SK-N-SH treated with all-trans-retinoic acid at 6 μM for 48 hours (cell line): ENCODE measurements around the gene PAPOLA.

ENCODE experiments used
- ATAC-seq: fragments of 200-7000 bp; cut with Tn5 transposase; 3 replicates; pipeline ENCODE4 v1.9.1; 2020; ENCODE audit warnings: mild to moderate bottlenecking, moderate library complexity
- ARNTL ChIP-seq: fragments of 450-650 bp; formaldehyde crosslinking; IDR thresholded peaks from 2 replicates; pipeline ENCODE4 v1.5.0; 2020; ENCODE audit warnings: low read depth, mild to moderate bottlenecking, moderate library complexity, borderline replicate concordance
- BACH2 ChIP-seq: fragments of 250-450 bp; sonication (Bioruptor Pico); IDR thresholded peaks from 2 replicates; pipeline ENCODE4 v1.9.0; 2021; ENCODE audit warnings: mild to moderate bottlenecking, borderline replicate concordance
- CSDC2 ChIP-seq: fragments of 250-450 bp; sonication (Bioruptor Pico); IDR thresholded peaks from 2 replicates; pipeline ENCODE4 v1.5.0; 2020; ENCODE audit warnings: mild to moderate bottlenecking, moderate library complexity
- ESRRG ChIP-seq: fragments of 250-450 bp; sonication (Bioruptor Pico); IDR thresholded peaks from 2 replicates; pipeline ENCODE4 v1.6.1; 2021; ENCODE audit warnings: mild to moderate bottlenecking
- GLIS3 ChIP-seq: fragments of 250-450 bp; sonication (Bioruptor Pico); IDR thresholded peaks from 2 replicates; pipeline ENCODE4 v1.5.0; 2020; ENCODE audit warnings: mild to moderate bottlenecking, moderate library complexity
- ISL1 ChIP-seq: fragments of 250-450 bp; sonication (Bioruptor Pico); IDR thresholded peaks from 2 replicates; pipeline ENCODE4 v2.1.2; 2022; ENCODE audit warnings: mild to moderate bottlenecking, moderate library complexity
- OSR1 ChIP-seq: fragments of 250-450 bp; sonication (Bioruptor Pico); IDR thresholded peaks from 2 replicates; pipeline ENCODE4 v1.8.0; 2022; ENCODE audit warnings: moderate library complexity, mild to moderate bottlenecking, inconsistent platforms
- PPARA ChIP-seq: fragments of 250-450 bp; sonication (Bioruptor Pico); IDR thresholded peaks from 2 replicates; pipeline ENCODE4 v1.5.0; 2020; ENCODE audit warnings: mild to moderate bottlenecking, borderline replicate concordance
- SNAI2 ChIP-seq: fragments of 250-450 bp; sonication (Bioruptor Pico); IDR thresholded peaks from 2 replicates; pipeline ENCODE4 v1.5.0; 2020; ENCODE audit warnings: mild to moderate bottlenecking, moderate library complexity
- TCF4 ChIP-seq: fragments of 250-450 bp; sonication (Bioruptor Pico); IDR thresholded peaks from 2 replicates; pipeline ENCODE4 v1.8.0; 2021; ENCODE audit warnings: mild to moderate bottlenecking, moderate library complexity, borderline replicate concordance
- TOX ChIP-seq: fragments of 250-450 bp; sonication (Bioruptor Pico); IDR thresholded peaks from 2 replicates; pipeline ENCODE4 v1.8.0; 2021; ENCODE audit warnings: mild to moderate bottlenecking, moderate library complexity, borderline replicate concordance
- ZC3H10 ChIP-seq: fragments of 250-450 bp; sonication (Bioruptor Pico); IDR thresholded peaks from 2 replicates; pipeline ENCODE4 v1.5.1; 2021; ENCODE audit warnings: mild to moderate bottlenecking, moderate library complexity
- ZFP3 ChIP-seq: fragments of 250-450 bp; sonication (Bioruptor Pico); IDR thresholded peaks from 2 replicates; pipeline ENCODE4 v1.5.0; 2020; ENCODE audit warnings: mild to moderate bottlenecking, moderate library complexity
- ZFP30 ChIP-seq: fragments of 450-650 bp; formaldehyde crosslinking; IDR thresholded peaks from 2 replicates; pipeline ENCODE4 v1.5.0; 2022; ENCODE audit warnings: mild to moderate bottlenecking, moderate library complexity
- ZNF70 ChIP-seq: fragments of 450-650 bp; formaldehyde crosslinking; IDR thresholded peaks from 2 replicates; pipeline ENCODE4 v1.5.0; 2020; ENCODE audit warnings: mild to moderate bottlenecking, moderate library complexity
- ZNF8 ChIP-seq: fragments of 450-650 bp; formaldehyde crosslinking; IDR thresholded peaks from 2 replicates; pipeline ENCODE4 v1.5.0; 2020; ENCODE audit warnings: mild to moderate bottlenecking, moderate library complexity
- TF ChIP-seq, protein P1 (sequence below): fragments of 250-450 bp; sonication (Bioruptor Pico); IDR thresholded peaks from 2 replicates; pipeline ENCODE4 v1.8.0; 2020; ENCODE audit warnings: mild to moderate bottlenecking, moderate library complexity, borderline replicate concordance
- TF ChIP-seq, protein P2 (sequence below): fragments of 250-450 bp; sonication (Bioruptor Pico); IDR thresholded peaks from 2 replicates; pipeline ENCODE4 v1.5.0; 2020; ENCODE audit warnings: mild to moderate bottlenecking, moderate library complexity
- TF ChIP-seq, protein P3 (sequence below): fragments of 250-450 bp; sonication (Bioruptor Pico); IDR thresholded peaks from 2 replicates; pipeline ENCODE4 v1.5.1; 2021; ENCODE audit warnings: mild to moderate bottlenecking, moderate library complexity
- TF ChIP-seq, protein P4 (sequence below): fragments of 250-450 bp; sonication (Bioruptor Pico); IDR thresholded peaks from 2 replicates; pipeline ENCODE4 v1.8.0; 2021; ENCODE audit warnings: low read depth, mild to moderate bottlenecking, moderate library complexity, borderline replicate concordance
- TF ChIP-seq, protein P5 (sequence below): fragments of 250-450 bp; sonication (Bioruptor Pico); IDR thresholded peaks from 2 replicates; pipeline ENCODE4 v1.5.1; 2020; ENCODE audit warnings: low read depth, mild to moderate bottlenecking, moderate library complexity

PAPOLA gene

DNA sequence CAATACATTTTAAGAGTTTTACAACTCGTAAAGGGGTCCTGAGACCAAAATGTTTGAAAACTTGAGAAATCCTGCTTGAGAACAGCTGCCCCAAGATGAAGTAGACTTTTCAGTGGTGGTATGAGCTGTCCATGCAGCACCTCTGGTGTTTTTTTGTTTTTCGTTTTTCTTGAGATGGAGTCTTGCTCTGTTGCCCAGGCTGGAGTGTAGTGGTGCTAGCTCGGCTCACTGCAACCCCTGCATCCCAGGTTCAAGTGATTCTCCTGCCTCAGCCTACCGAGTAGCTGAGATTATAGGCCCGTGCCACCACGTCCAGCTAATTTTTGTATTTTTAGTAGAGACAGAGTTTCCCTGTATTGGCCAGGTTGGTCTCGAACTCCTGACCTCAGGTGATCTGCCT, 5.5 kb downstream of the PAPOLA start:
- no peak for TF ChIP-seq ZNF70 (CRISPR knock-in tag)
- TF ChIP-seq, protein P1, sequence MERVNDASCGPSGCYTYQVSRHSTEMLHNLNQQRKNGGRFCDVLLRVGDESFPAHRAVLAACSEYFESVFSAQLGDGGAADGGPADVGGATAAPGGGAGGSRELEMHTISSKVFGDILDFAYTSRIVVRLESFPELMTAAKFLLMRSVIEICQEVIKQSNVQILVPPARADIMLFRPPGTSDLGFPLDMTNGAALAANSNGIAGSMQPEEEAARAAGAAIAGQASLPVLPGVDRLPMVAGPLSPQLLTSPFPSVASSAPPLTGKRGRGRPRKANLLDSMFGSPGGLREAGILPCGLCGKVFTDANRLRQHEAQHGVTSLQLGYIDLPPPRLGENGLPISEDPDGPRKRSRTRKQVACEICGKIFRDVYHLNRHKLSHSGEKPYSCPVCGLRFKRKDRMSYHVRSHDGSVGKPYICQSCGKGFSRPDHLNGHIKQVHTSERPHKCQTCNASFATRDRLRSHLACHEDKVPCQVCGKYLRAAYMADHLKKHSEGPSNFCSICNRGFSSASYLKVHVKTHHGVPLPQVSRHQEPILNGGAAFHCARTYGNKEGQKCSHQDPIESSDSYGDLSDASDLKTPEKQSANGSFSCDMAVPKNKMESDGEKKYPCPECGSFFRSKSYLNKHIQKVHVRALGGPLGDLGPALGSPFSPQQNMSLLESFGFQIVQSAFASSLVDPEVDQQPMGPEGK (CRISPR knock-in tag): no peak
- no peak for TF ChIP-seq BACH2 (CRISPR knock-in tag)
- TF ChIP-seq OSR1 (CRISPR knock-in tag): no peak
- no peak for TF ChIP-seq ISL1 (CRISPR knock-in tag)
- no peak for TF ChIP-seq ESRRG (CRISPR knock-in tag)
- no peak for TF ChIP-seq TCF4
- TF ChIP-seq, protein P2, sequence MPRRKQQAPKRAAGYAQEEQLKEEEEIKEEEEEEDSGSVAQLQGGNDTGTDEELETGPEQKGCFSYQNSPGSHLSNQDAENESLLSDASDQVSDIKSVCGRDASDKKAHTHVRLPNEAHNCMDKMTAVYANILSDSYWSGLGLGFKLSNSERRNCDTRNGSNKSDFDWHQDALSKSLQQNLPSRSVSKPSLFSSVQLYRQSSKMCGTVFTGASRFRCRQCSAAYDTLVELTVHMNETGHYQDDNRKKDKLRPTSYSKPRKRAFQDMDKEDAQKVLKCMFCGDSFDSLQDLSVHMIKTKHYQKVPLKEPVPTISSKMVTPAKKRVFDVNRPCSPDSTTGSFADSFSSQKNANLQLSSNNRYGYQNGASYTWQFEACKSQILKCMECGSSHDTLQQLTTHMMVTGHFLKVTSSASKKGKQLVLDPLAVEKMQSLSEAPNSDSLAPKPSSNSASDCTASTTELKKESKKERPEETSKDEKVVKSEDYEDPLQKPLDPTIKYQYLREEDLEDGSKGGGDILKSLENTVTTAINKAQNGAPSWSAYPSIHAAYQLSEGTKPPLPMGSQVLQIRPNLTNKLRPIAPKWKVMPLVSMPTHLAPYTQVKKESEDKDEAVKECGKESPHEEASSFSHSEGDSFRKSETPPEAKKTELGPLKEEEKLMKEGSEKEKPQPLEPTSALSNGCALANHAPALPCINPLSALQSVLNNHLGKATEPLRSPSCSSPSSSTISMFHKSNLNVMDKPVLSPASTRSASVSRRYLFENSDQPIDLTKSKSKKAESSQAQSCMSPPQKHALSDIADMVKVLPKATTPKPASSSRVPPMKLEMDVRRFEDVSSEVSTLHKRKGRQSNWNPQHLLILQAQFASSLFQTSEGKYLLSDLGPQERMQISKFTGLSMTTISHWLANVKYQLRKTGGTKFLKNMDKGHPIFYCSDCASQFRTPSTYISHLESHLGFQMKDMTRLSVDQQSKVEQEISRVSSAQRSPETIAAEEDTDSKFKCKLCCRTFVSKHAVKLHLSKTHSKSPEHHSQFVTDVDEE (CRISPR knock-in tag): no peak
- no peak for TF ChIP-seq ZC3H10
- no peak for TF ChIP-seq ZFP3 (CRISPR knock-in tag)
- ATAC-seq: no peak

DNA sequence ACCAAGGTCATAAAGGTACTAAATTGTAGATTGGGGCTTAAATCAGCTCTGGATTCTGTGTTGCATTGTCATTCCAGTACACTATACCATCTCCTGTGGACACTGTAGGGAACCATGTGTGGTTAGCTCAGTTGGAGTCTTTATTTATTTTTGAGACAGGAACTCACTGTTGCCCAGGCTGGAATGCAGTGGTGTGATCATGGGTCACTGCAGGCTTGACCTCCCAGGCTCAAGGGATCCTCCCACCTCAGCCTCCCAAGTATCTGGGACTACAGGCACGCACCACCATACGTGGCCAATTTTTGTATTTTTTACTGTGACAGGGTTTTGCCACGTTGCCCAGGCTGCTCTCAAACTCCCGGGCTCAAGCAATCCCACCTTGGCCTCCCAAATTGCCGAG, 6.7 kb downstream of the PAPOLA start:
- no peak for TF ChIP-seq PPARA
- no peak for TF ChIP-seq ZNF70 (CRISPR knock-in tag)
- no peak for TF ChIP-seq BACH2 (CRISPR knock-in tag)
- ATAC-seq: no peak

DNA sequence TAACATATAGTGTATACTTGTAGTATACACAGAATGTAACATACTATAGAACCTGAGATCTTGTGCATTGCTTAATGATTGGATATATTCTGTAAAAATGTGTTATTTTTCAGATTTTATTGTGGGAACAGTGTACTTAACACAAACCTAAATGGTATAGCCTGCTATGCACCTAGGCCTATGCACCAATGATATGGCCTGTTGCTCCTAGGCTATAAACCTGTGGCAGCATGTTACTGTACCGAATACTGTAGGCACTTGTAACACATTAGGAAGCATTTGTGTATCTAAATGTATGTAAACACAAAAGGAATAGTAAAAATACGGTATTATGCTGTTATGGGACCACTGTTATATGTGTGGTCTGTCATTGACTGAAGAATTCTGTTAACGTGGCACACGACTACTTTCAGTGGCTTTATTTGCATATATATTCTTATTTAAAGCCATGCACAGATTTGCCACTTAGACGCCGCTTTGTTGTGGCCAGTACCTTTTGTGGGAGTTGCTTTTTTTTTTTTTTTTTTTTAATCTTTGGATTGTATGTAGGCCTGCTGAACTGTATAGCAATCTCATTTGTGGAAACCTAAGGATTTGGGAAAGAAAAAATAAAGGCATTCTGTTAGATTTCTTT, 7.4 kb downstream of the PAPOLA start:
- ATAC-seq: no peak
- TF ChIP-seq GLIS3 (CRISPR knock-in tag): no peak
- no peak for TF ChIP-seq BACH2 (CRISPR knock-in tag)
- TF ChIP-seq TOX (CRISPR knock-in tag): no peak

DNA sequence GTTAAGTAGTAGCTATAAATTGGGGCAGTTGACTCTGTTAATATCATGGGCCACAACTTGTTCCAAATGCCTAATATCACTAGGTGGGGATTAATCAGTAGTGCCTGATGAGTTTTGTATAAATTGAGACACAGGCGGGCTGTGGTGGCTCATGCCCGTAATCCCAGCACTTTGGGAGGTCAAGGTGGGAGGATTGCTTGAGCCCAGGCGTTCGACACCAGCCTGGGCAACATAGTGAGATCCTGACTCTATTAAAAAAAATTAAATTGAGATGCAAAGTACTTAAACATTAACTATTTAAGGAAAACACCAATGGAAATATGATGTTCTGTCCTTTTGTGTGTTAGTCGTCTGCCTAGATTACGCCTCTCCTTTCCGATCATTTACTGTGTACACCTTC, 9.0 kb downstream of the PAPOLA start:
- TF ChIP-seq, protein P2 (CRISPR knock-in tag): no peak
- TF ChIP-seq ISL1 (CRISPR knock-in tag) (no peak), ZFP30 (CRISPR knock-in tag) (no peak), ARNTL (CRISPR knock-in tag) (no peak), CSDC2 (no peak), ZNF70 (CRISPR knock-in tag) (no peak), OSR1 (CRISPR knock-in tag) (no peak), ESRRG (CRISPR knock-in tag) (no peak), ZNF8 (no peak), TOX (CRISPR knock-in tag) (no peak), SNAI2 (CRISPR knock-in tag) (no peak), GLIS3 (CRISPR knock-in tag) (no peak), TCF4 (no peak), PPARA (no peak)
- TF ChIP-seq, protein P1 (CRISPR knock-in tag): no peak
- TF ChIP-seq, protein P3, sequence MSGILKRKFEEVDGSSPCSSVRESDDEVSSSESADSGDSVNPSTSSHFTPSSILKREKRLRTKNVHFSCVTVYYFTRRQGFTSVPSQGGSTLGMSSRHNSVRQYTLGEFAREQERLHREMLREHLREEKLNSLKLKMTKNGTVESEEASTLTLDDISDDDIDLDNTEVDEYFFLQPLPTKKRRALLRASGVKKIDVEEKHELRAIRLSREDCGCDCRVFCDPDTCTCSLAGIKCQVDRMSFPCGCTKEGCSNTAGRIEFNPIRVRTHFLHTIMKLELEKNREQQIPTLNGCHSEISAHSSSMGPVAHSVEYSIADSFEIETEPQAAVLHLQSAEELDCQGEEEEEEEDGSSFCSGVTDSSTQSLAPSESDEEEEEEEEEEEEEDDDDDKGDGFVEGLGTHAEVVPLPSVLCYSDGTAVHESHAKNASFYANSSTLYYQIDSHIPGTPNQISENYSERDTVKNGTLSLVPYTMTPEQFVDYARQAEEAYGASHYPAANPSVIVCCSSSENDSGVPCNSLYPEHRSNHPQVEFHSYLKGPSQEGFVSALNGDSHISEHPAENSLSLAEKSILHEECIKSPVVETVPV (CRISPR knock-in tag): no peak
- TF ChIP-seq, protein P4, sequence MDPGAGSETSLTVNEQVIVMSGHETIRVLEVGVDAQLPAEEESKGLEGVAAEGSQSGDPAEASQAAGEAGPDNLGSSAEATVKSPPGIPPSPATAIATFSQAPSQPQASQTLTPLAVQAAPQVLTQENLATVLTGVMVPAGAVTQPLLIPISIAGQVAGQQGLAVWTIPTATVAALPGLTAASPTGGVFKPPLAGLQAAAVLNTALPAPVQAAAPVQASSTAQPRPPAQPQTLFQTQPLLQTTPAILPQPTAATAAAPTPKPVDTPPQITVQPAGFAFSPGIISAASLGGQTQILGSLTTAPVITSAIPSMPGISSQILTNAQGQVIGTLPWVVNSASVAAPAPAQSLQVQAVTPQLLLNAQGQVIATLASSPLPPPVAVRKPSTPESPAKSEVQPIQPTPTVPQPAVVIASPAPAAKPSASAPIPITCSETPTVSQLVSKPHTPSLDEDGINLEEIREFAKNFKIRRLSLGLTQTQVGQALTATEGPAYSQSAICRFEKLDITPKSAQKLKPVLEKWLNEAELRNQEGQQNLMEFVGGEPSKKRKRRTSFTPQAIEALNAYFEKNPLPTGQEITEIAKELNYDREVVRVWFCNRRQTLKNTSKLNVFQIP (CRISPR knock-in tag): no peak
- TF ChIP-seq, protein P5, sequence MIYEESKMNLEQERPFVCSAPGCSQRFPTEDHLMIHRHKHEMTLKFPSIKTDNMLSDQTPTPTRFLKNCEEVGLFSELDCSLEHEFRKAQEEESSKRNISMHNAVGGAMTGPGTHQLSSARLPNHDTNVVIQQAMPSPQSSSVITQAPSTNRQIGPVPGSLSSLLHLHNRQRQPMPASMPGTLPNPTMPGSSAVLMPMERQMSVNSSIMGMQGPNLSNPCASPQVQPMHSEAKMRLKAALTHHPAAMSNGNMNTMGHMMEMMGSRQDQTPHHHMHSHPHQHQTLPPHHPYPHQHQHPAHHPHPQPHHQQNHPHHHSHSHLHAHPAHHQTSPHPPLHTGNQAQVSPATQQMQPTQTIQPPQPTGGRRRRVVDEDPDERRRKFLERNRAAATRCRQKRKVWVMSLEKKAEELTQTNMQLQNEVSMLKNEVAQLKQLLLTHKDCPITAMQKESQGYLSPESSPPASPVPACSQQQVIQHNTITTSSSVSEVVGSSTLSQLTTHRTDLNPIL (CRISPR knock-in tag): no peak
- ATAC-seq: no peak
